HG03060 (cell line): ENCODE data around the gene CACNA1C.
"Not testable (repeated sequence)": the region's sequence is repeated elsewhere in the genome, so short reads cannot be mapped to it uniquely, and the experiment has no call there.

Source experiments
- ATAC-seq: cut with Tn5 transposase; IDR thresholded peaks from one replicate; pipeline ENCODE4 v1.9.1; 2021; ENCODE audit warnings: low read depth, moderate number of reproducible peaks; ENCODE audit not compliant: unreplicated experiment

Gene CACNA1C

DNA sequence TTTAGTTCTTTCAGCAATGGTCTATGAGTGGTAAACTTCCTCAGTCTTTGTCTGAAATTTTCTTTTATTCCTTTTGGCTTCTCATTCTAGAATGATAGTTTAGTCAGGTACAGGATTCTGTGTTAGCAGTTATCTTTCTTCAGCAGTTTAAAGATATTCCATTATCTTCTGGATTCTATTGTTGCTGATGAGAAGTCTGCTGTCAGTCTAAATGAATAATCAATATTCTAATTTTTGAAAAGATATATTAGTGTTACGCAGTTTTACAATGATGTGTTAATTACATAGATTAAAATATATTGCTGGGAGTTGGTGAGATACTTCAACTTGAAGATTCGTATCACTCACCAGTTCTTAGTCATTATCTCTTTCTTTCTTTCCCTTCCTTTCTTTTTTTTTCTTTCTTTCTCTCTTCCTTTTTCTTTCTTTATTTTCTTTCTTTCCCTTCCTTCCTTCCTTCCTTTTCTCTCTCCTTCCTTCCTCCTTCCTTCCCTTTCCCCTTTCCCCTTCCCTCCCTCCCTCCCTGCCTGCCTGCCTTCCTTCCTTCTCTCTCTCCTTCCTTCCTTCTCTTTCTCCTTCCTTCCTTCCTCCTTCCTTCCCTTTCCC lies 17.8 kb downstream of the CACNA1C start:
- no peak for ATAC-seq

- ATAC-seq, result no peak
These were observed 22.0 kb downstream of the CACNA1C start for GRCh38 chr12:2074792-2075191.

DNA sequence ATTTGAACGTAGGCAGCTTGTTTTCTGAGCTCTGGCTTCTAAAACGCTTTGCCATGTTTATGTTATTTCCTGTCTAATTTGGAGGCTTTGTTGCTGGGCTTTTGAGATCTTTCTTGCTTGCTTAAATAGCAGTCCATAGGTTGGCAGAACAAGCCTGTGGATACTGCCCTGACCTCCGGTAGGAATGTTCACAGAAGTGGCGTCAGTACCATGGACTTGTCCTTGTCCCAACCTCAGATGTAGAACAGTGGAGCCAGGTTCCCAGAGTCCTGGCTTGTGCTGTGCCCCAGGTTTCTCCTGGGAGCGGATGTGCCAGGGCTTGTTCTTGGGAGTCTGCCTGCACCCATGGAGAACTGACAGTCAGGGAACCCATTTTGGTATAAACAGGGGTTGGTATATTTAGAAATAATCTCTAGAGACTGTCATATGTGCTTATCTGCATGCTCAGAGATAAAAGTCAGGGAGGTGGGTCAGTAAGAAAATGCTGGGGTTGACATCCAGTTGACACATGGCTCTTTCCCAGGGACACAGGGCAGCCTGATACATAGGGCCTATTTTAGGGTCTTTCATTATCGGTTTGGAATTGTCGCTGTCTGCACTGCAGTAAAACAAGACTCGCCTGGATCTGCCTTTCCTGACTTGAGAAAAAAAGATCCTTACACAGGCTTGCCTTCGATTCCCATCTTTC lies 22.9 kb downstream of the CACNA1C start:
- no peak for ATAC-seq

DNA sequence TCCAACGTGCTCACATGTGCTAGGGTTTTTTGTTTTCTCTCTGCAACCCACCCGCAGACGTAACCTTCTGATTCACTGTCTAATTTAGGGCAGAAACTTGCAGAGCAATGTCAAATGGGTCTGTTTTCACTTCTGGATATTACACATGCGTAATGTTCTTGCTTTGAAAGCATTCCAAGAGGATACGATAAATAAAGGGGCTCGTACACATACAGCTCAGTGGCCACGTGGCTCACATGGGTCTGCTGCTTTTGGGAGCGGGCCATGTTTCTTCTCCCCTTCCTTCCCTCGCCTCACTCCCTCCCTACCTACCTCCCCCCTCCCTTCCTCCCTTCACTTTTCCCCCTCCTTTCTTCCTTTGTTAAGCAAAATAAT lies 23.4 kb downstream of the CACNA1C start:
- no peak for ATAC-seq

DNA sequence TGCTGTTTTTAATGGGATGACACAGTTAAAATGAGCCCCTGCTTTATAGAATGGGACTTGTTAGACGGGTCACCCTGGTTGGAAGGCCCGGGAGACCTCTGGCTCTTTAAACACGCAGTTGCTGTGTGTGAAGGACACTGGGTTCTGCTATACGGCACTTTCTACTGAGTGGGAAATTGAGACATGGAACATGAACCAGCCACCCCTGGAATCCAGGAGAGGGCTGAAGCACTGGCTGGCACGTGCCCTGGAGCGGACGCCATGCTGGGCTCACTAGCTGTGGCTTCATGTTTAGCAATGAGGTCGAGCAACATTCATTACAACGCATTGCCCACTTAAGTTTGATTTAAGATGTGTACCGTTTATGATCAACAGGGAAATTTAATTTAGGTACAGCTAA lies 23.9 kb downstream of the CACNA1C start:
- ATAC-seq, result no peak

GRCh38 chr12:2080604-2081003 lies 27.8 kb downstream of the CACNA1C start:
- no peak for ATAC-seq

GRCh38 chr12:2082321-2082720 lies 29.5 kb downstream of the CACNA1C start:
- no peak for ATAC-seq

DNA sequence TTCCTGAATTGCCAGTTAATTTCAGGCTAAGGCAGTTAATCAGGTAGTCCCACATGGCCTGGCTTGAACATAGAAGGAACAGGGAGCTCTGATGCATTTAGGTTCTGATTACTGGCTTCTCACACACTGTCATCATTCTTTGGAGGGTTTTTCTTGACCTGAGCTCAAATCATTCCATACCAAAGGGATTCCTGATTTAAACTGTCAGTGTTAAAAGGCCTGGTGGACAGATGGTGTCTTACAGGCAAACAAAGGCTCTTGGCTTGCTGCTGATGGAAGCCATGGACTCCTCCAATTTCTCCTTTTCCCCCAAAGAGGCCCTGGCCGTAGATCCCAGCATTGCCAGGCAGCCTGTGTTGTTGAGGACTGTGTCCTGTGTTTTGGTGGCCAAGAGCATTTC lies 30.2 kb downstream of the CACNA1C start:
- no peak for ATAC-seq

DNA sequence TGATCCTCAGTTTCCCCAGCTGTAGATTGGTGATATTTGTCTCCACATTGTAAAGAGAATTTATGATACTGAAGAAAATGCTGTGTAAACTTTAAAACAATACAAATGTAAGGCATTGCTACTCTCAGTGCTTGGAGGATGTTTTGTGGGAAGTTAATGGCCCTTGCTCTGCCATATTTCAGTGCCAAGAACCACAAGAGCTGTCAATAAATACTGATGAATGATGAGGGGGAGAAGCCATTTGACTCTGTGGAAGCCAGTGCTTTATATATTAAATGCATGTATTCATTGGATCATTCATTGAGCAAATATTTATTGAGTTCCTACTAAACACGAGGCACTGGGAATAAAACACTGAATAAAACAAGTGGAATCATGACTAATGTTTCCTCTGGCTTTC lies 30.8 kb downstream of the CACNA1C start:
- ATAC-seq, result no peak

- ATAC-seq, result no peak
These were observed 31.9 kb downstream of the CACNA1C start for GRCh38 chr12:2084553-2085296.

- ATAC-seq, result no peak
These were observed 39.6 kb downstream of the CACNA1C start for GRCh38 chr12:2092354-2092753.

DNA sequence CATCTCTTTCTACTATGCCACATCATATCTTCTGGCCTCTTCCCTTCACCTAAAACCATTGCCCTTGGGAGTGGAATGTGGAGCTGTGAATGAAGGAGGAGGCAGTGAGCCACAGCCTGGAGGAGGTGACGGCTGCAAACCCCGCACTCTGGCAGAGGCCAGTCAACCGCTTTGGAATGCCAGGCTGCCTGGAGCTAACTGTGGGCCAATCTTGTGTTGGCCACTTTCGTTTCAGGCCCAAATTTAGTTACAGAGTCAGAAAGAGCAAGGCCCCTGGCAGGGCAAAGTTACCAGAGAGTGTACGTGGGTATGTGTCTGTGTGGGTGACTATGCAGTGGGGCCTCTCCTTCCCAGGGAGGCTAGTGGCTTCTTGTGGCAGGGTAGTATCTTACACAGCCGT lies 40.1 kb downstream of the CACNA1C start:
- ATAC-seq, result no peak

- no peak for ATAC-seq
These were observed 41.8 kb downstream of the CACNA1C start for GRCh38 chr12:2094597-2094996.

DNA sequence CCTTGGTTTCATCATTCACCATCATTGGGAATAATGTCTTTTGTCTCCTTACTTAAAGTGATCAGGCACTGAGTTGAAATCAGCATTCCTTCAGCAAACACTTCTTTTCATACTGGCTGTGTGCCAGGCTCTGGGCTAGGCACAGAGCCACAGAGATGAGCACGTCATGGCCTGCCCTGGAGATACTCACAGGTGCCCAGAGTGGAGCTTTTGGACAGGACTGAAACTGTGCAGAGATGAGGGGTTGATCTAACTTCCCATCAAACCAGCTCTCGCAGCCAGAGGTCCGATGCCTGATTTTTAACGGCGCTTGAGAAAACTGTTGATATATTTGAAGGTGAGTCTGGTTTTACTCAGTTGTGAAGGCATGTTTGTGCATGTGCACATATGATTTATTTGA lies 43.1 kb downstream of the CACNA1C start:
- no peak for ATAC-seq

- no peak for ATAC-seq
These were observed 44.8 kb downstream of the CACNA1C start for GRCh38 chr12:2097617-2098016.

GRCh38 chr12:2098852-2099251 lies 46.1 kb downstream of the CACNA1C start:
- no peak for ATAC-seq

GRCh38 chr12:2099595-2099994 lies 46.8 kb downstream of the CACNA1C start:
- no peak for ATAC-seq

DNA sequence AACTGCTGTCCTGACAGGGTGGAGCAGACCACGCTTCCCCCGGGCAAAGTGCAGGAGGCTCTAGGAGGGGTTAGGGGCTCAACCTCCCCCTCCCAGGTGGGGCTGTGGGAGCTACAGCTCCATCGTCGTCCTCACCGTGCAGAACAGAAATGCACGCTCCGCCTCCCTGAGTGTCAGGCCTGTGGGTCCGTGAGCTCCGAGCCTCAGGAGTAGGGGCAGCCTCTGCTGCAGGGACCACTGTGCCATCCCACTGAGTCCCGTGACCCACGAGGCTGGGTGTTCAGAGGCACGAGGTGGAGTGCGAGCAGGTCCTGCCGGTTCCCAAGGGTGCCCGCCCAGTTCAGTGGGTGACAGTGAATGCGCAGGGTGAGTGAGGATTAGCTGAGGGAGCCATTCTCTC lies 48.6 kb downstream of the CACNA1C start:
- ATAC-seq, result no peak

DNA sequence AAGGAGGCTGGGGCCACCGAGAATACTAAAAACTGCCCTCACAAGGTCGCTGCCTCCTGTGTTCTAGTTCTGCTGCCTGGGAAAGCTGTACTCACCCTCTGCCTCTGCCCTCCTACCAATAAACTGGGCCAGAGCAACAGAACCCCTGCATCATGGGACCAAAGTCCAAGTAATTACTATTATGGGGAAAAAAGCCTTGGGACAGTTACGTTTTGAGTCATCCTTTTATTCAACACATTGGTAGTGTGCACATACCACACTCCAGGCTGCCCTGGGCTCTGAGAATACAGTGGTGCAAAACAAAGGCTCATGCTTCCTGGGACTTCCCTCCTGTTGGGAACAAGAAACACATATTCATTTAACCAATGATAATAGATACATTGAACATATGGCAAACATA lies 49.0 kb downstream of the CACNA1C start:
- ATAC-seq, result no peak

GRCh38 chr12:2102736-2103135 lies 49.9 kb downstream of the CACNA1C start:
- ATAC-seq, result not testable (repeated sequence)

DNA sequence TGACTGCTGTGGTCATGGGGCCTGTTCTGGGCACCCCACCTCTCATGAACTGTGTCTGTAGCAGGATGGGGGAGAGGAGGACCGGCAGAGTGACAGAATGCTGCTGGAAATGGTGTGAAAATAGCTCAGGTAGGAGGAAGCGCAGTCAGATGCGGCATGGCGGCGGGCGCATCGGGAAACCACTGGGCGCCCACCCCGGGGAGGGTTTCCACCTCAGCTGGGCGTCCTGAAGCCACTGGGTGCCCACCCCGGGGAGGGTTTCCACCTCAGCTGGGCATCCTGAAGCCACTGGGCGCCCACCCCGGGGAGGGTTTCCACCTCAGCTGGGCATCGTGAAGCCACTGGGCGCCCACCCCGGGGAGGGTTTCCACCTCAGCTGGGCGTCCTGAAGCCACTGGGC lies 52.6 kb downstream of the CACNA1C start:
- not testable (repeated sequence) for ATAC-seq

GRCh38 chr12:2108166-2108565 lies 55.4 kb downstream of the CACNA1C start:
- ATAC-seq, result no peak
